Measurements from ENCODE around the gene GRN. TPM values are rescaled to one million over a fixed set of nuclear protein-coding genes. Genes with fewer than 3 reads are reported as not detected.
A peak's percentile ranks its signal among the peaks of the same experiment; 100 is the strongest.

GRN gene
- total RNA-seq, 1 donor, result 294 TPM

GRCh38 chr17:44314869-44315661 lies 30.0 kb upstream of the GRN start:
- peaks cover 34% of the 10 kb centered on the region for H3K27me3 ChIP-seq (ENCODE audit: insufficient read depth, low read length)

GRCh38 chr17:44315760-44316731 lies 29.1 kb upstream of the GRN start:
- Histone ChIP-seq H3K4me3 (ENCODE audit: low read length) (no peak overlapping the region), H3K4me1 (ENCODE audit: insufficient read depth, low read length) (peaks cover 10% of the 10 kb centered on the region), H3K27me3 (ENCODE audit: insufficient read depth, low read length) (peaks cover 34% of the 10 kb centered on the region), H3K9me3 (ENCODE audit: low read depth, low read length) (no peaks in the 10 kb centered on the region)

More at GRCh38 chr17:44314869-44315661, 30.0 kb upstream of the GRN start:
- H3K4me1 ChIP-seq (ENCODE audit: insufficient read depth, low read length), result peaks cover 10% of the 10 kb centered on the region
- no peak overlapping the region for H3K4me3 ChIP-seq (ENCODE audit: low read length)
- H3K9me3 ChIP-seq (ENCODE audit: low read depth, low read length), result no peaks in the 10 kb centered on the region

GRCh38 chr17:44317545-44317944 lies 27.6 kb upstream of the GRN start:
- no peak overlapping the region for H3K4me3 ChIP-seq (ENCODE audit: low read length)
- peaks cover 34% of the 10 kb centered on the region for H3K27me3 ChIP-seq (ENCODE audit: insufficient read depth, low read length)
- H3K4me1 ChIP-seq (ENCODE audit: insufficient read depth, low read length), result peaks cover 10% of the 10 kb centered on the region
- no peaks in the 10 kb centered on the region for H3K9me3 ChIP-seq (ENCODE audit: low read depth, low read length)

GRCh38 chr17:44318077-44318892 lies 26.8 kb upstream of the GRN start:
- Histone ChIP-seq H3K4me3 (ENCODE audit: low read length) (no peak overlapping the region), H3K9me3 (ENCODE audit: low read depth, low read length) (no peaks in the 10 kb centered on the region), H3K4me1 (ENCODE audit: insufficient read depth, low read length) (peaks cover 10% of the 10 kb centered on the region), H3K27me3 (ENCODE audit: insufficient read depth, low read length) (peaks cover 34% of the 10 kb centered on the region)

- H3K9me3 ChIP-seq (ENCODE audit: low read depth, low read length), result no peaks in the 10 kb centered on the region
- peaks cover 21% of the 10 kb centered on the region for H3K27me3 ChIP-seq (ENCODE audit: insufficient read depth, low read length)
- no peak overlapping the region for H3K4me3 ChIP-seq (ENCODE audit: low read length)
Measured at GRCh38 chr17:44320066-44320465, 25.0 kb upstream of the GRN start.

GRCh38 chr17:44321246-44322120 lies 23.6 kb upstream of the GRN start:
- H3K27me3 ChIP-seq (ENCODE audit: insufficient read depth, low read length), result peaks cover 11% of the 10 kb centered on the region
- H3K4me3 ChIP-seq (ENCODE audit: low read length), result no peak overlapping the region
- no peaks in the 10 kb centered on the region for H3K9me3 ChIP-seq (ENCODE audit: low read depth, low read length)
- H3K4me1 ChIP-seq (ENCODE audit: insufficient read depth, low read length), result peaks cover 25% of the 10 kb centered on the region

More at GRCh38 chr17:44320066-44320465, 25.0 kb upstream of the GRN start:
- H3K4me1 ChIP-seq (ENCODE audit: insufficient read depth, low read length), result peaks cover 17% of the 10 kb centered on the region

- Histone ChIP-seq H3K4me1 (ENCODE audit: insufficient read depth, low read length) (peaks cover 31% of the 10 kb centered on the region), H3K4me3 (ENCODE audit: low read length) (no peak overlapping the region), H3K9me3 (ENCODE audit: low read depth, low read length) (no peaks in the 10 kb centered on the region), H3K27me3 (ENCODE audit: insufficient read depth, low read length) (peaks cover 3% of the 10 kb centered on the region)
Measured at GRCh38 chr17:44322236-44322895, 22.7 kb upstream of the GRN start.

- Histone ChIP-seq H3K4me1 (ENCODE audit: insufficient read depth, low read length) (peaks cover 37% of the 10 kb centered on the region), H3K9me3 (ENCODE audit: low read depth, low read length) (no peaks in the 10 kb centered on the region), H3K4me3 (ENCODE audit: low read length) (peak overlapping the region; percentile 65), H3K27me3 (ENCODE audit: insufficient read depth, low read length) (no peaks in the 10 kb centered on the region)
Measured at GRCh38 chr17:44323359-44324091, 21.6 kb upstream of the GRN start.

- Histone ChIP-seq H3K27me3 (ENCODE audit: insufficient read depth, low read length) (no peaks in the 10 kb centered on the region), H3K9me3 (ENCODE audit: low read depth, low read length) (no peaks in the 10 kb centered on the region), H3K4me1 (ENCODE audit: insufficient read depth, low read length) (peaks cover 37% of the 10 kb centered on the region), H3K4me3 (ENCODE audit: low read length) (peak overlapping the region; percentile 65)
Measured at GRCh38 chr17:44324092-44324570, 21.0 kb upstream of the GRN start.

GRCh38 chr17:44324571-44325275 lies 20.4 kb upstream of the GRN start, which contains the start of gene SLC25A39:
Gene SLC25A39 (minus strand): TSS chr17:44324823. CDS start chr17:44323562, 1,261 bp downstream.
- no peaks in the 10 kb centered on the region for H3K27me3 ChIP-seq (ENCODE audit: insufficient read depth, low read length)
- no peaks in the 10 kb centered on the region for H3K9me3 ChIP-seq (ENCODE audit: low read depth, low read length)
- peak within 1 kb of the TSS; percentile 65 for H3K4me3 ChIP-seq (ENCODE audit: low read length)
- H3K4me1 ChIP-seq (ENCODE audit: insufficient read depth, low read length), result peaks cover 37% of the 10 kb centered on the region

- no peaks in the 10 kb centered on the region for H3K27me3 ChIP-seq (ENCODE audit: insufficient read depth, low read length)
- H3K4me3 ChIP-seq (ENCODE audit: low read length), result no peak overlapping the region
- peaks cover 49% of the 10 kb centered on the region for H3K4me1 ChIP-seq (ENCODE audit: insufficient read depth, low read length)
- no peaks in the 10 kb centered on the region for H3K9me3 ChIP-seq (ENCODE audit: low read depth, low read length)
Measured at GRCh38 chr17:44326861-44327444, 18.1 kb upstream of the GRN start.
